CD4-positive, alpha-beta T cell treated with Interleukin-15 for 1 hour (primary cell): ENCODE data around the gene PIK3R1.

ENCODE experiments used
- DNase-seq: peaks from one replicate; pipeline ENCODE4 v3.0.0-alpha.2; 2020

PIK3R1 gene

DNA sequence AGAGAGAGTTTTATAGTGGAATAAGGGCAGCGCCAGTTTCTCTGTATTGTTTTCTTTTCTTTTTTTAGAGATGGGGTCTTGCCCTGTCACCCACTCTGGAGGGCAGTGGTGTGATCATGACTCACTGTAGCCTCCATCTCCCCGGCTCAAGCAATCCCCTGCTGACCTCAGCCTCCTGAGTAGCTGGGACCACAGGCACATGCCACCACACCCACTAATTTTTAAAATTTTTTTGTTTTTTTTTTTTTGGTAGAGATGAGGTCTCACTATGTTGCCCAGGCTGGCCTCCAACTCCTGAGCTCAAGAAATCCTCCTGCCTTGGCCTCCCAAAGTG lies 119.0 kb downstream of the PIK3R1 start:
- DNase-seq: no peak

GRCh38 chr5:68335075-68335474 lies 119.5 kb downstream of the PIK3R1 start:
- no peak for DNase-seq

GRCh38 chr5:68336200-68336599 lies 120.6 kb downstream of the PIK3R1 start:
- DNase-seq: no peak

DNA sequence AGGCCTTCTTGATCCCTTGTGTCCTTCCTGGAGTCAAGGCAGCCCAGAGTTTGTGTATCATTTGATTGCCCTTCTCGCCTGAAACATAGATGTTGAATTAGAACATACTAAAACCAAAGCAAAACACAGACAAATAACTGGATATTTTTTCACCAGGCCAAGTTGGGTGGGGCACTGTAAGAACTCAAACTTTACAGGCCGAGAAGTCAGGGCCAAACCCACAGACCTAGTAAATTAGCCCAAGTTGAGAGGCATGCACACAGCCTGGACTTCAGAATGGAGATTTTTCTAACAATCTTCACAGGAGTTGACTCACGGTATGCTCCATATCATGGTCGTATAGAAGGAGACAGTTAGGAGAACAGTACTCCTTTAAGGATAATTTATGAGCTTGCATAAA lies 121.7 kb downstream of the PIK3R1 start:
- no peak for DNase-seq

GRCh38 chr5:68339921-68340321 lies 124.4 kb downstream of the PIK3R1 start:
- DNase-seq: no peak

GRCh38 chr5:68341006-68341405 lies 125.5 kb downstream of the PIK3R1 start:
- DNase-seq: no peak

DNA sequence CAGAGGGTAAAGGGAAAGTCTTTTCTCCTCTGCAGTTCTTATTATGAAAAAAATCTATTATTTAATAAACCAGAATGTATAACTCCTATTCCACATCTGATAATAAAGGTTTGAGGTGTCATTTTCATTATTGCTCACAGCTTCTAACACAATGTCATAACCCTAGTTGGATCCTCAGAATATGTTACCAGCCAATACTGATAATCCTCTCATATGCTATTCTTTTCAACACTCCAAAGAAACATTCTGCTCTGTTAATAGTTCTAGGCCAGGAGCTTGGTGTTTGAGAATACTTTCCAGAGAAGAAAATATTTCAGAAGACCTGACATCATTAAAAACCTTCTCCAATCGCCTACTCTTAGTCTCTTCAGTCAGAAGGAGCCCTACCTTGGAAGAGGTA lies 127.1 kb downstream of the PIK3R1 start:
- no peak for DNase-seq

GRCh38 chr5:68343421-68343826 lies 127.9 kb downstream of the PIK3R1 start:
- DNase-seq: no peak

GRCh38 chr5:68344447-68345111 lies 129.0 kb downstream of the PIK3R1 start:
- no peak for DNase-seq

DNA sequence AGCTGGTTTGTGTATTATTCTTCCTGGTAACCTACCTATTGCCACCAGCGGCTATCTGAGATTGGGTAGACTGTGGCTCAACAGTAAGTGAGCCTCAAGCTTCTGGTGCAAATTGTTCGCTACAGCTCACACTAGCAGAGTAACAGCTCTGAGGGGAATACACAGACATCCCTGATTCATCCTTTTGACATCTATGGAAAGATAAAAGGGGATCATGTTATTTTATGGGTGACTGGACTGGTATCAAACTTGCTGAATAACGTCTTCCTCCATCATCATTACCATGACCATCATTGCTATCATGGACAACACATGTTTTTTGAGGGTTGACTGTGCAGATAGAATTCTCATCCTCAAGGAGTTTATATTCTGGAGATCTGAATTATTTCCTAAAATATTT lies 129.6 kb downstream of the PIK3R1 start:
- DNase-seq: no peak

DNA sequence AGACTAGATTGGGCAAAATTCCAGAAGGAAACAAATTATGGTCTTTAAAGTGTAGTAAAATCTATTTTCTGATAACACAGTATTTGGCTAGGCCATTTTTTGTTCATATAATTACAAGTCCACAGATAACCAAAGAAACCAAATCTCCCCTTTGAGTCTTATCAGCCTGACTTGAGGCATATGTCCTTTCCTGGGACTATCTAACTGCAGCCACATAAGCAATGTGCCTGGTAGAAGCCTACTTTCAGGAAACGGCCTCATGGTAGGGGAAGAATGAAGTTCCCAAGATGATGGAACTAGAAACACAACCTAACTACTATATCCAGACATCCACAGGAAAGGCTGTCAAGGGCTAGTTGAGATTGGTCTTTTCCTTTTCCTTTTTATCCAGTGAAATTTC lies 130.0 kb downstream of the PIK3R1 start:
- no peak for DNase-seq

GRCh38 chr5:68347536-68347935 lies 132.0 kb downstream of the PIK3R1 start:
- no peak for DNase-seq

GRCh38 chr5:68348447-68349222 lies 133.1 kb downstream of the PIK3R1 start:
- no peak for DNase-seq

DNA sequence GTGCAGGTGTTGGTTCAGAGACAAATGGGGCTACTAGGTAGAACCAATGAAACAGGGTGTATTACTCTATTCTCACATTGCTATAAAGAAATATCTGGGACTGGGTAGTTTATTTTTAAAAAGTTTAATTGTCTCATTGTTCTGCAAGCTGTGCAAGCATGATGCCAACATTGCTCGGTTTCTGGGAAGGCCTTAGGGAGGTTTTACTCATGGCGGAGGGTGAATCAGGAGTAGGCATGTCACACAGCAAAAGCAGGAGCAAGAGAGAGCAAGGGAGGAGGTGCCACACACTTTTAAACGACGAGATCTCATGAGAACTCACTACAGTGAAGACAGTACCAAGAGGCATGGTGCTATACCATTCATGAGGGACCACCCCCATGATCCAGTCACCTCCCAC lies 134.6 kb downstream of the PIK3R1 start:
- DNase-seq: no peak
